Neural crest cell (in vitro differentiated cells): ENCODE results near the gene UBTD2. TPM values are rescaled to one million over a fixed set of nuclear protein-coding genes. Genes with fewer than 3 reads are reported as not detected.

Experiments used
- DNase-seq: peaks from one replicate; pipeline ENCODE4 v3.0.0; 2021; ENCODE audit warnings: low read depth, mixed read lengths, low spot score
- H3K27ac Mint-ChIP-seq: one replicate; pipeline ENCODE4 v1.8.0; 2021; ENCODE audit warnings: mild to moderate bottlenecking, mixed read lengths; ENCODE audit not compliant: unreplicated experiment
- H3K27me3 Mint-ChIP-seq: 2 replicates; pipeline ENCODE4 v1.8.0; 2021; ENCODE audit warnings: low read depth, mild to moderate bottlenecking, mixed read lengths
- H3K36me3 Mint-ChIP-seq: 2 replicates; pipeline ENCODE4 v1.8.0; 2021; ENCODE audit warnings: low read depth, mild to moderate bottlenecking, mixed read lengths
- H3K4me1 Mint-ChIP-seq: 2 replicates; pipeline ENCODE4 v1.8.0; 2021; ENCODE audit warnings: mixed read lengths
- H3K4me3 Mint-ChIP-seq: one replicate; pipeline ENCODE4 v1.8.0; 2021; ENCODE audit warnings: mild to moderate bottlenecking, mixed read lengths
- H3K9me3 Mint-ChIP-seq: 2 replicates; pipeline ENCODE4 v1.8.0; 2021; ENCODE audit warnings: mixed read lengths
- total RNA-seq: library from RNA; stranded (reverse); gene quantifications from 2 replicates; pipeline ENCODE4 v1.2.1, GENCODE V29; 2021
- TF ChIP-seq, protein P1 (sequence below): fragments of 200-600 bp; sonication (generic); conservative IDR thresholded peaks from 2 replicates; pipeline ENCODE4 v1.5.0; 2021; ENCODE audit warnings: antibody characterized with exemption, mild to moderate bottlenecking

Gene UBTD2
- total RNA-seq, 1 donor from 2014 or later = 74.0 TPM

GRCh38 chr5:172194985-172195774 is 88.4 kb downstream of the UBTD2 start:
- Mint-ChIP-seq H3K27ac (no peak overlapping the region), H3K4me3 (no peak overlapping the region), H3K9me3 (peaks cover 2% of the 10 kb centered on the region), H3K36me3 (peaks cover 3% of the 10 kb centered on the region), H3K27me3 (peaks cover 2% of the 10 kb centered on the region), H3K4me1 (peaks cover 10% of the 10 kb centered on the region)
- TF ChIP-seq, protein P1, sequence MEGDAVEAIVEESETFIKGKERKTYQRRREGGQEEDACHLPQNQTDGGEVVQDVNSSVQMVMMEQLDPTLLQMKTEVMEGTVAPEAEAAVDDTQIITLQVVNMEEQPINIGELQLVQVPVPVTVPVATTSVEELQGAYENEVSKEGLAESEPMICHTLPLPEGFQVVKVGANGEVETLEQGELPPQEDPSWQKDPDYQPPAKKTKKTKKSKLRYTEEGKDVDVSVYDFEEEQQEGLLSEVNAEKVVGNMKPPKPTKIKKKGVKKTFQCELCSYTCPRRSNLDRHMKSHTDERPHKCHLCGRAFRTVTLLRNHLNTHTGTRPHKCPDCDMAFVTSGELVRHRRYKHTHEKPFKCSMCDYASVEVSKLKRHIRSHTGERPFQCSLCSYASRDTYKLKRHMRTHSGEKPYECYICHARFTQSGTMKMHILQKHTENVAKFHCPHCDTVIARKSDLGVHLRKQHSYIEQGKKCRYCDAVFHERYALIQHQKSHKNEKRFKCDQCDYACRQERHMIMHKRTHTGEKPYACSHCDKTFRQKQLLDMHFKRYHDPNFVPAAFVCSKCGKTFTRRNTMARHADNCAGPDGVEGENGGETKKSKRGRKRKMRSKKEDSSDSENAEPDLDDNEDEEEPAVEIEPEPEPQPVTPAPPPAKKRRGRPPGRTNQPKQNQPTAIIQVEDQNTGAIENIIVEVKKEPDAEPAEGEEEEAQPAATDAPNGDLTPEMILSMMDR = no peak
- no peak for DNase-seq

- H3K27ac Mint-ChIP-seq = peak within 1 kb of the TSS; percentile 43
- peaks cover 3% of the 10 kb centered on the region for H3K36me3 Mint-ChIP-seq
- TF ChIP-seq, protein P1 = no peak
- peaks cover 2% of the 10 kb centered on the region for H3K9me3 Mint-ChIP-seq
- H3K4me3 Mint-ChIP-seq = no peak within 1 kb of the TSS
- no peak for DNase-seq
- peaks cover 23% of the 10 kb centered on the region for H3K4me1 Mint-ChIP-seq
- peaks cover 7% of the 10 kb centered on the region for H3K27me3 Mint-ChIP-seq
Observed at GRCh38 chr5:172193872-172194271, 89.7 kb downstream of the UBTD2 start, which contains the start of gene EFCAB9. EFCAB9 (plus strand) TSS chr5:172194172; CDS start chr5:172194173, 1 bp downstream.

DNA sequence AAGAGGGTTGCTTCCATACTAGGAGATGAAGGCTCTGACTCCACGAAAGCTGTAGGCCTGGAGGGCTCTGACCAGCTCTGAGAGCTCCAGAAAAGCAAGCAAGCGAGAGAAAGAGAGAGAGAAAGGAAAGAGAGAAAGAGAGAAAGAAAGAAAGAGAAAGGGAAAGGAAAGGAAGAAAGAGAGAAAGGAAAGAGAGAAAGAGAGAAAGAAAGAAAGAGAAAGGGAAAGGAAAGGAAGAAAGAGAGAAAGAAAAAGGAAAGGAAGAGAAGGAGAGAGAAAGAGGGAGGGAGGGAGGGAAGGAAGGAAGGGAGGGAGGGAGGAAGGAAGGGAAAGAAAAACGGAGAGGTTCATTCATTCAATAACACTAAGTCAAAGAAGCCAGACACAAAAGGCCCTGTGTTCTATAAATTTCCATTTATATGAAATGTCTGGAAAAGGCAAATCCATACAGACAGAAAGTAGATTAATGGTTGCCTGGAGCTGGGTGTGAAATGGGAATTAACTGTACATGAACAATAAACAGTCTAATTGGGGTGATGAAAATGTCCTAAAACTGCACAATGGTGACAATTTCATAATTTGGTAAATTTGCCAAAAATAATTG is 93.8 kb downstream of the UBTD2 start:
- Mint-ChIP-seq H3K36me3 (no peaks in the 10 kb centered on the region), H3K27ac (peak overlapping the region; percentile 78), H3K4me3 (peak overlapping the region; percentile 89), H3K9me3 (no peaks in the 10 kb centered on the region), H3K4me1 (peaks cover 47% of the 10 kb centered on the region), H3K27me3 (peaks cover 11% of the 10 kb centered on the region)
- DNase-seq = no peak
- TF ChIP-seq, protein P1 = no peak

GRCh38 chr5:172188893-172189692 is 94.5 kb downstream of the UBTD2 start:
- TF ChIP-seq, protein P1 = peak; percentile 27
- peak overlapping the region; percentile 78 for H3K27ac Mint-ChIP-seq
- peak; percentile 29 for DNase-seq
- peaks cover 11% of the 10 kb centered on the region for H3K27me3 Mint-ChIP-seq
- H3K4me3 Mint-ChIP-seq = peak overlapping the region; percentile 89
- peaks cover 48% of the 10 kb centered on the region for H3K4me1 Mint-ChIP-seq
- H3K9me3 Mint-ChIP-seq = no peaks in the 10 kb centered on the region
- H3K36me3 Mint-ChIP-seq = no peaks in the 10 kb centered on the region
